Gastroesophageal sphincter (tissue), 3 donors: Measurements from ENCODE around the gene UNCX.

Experiments used
- EP300 ChIP-seq: sonication (generic); formaldehyde crosslinking; IDR thresholded peaks from one replicate; pipeline ENCODE4 v1.6.1; 2017; ENCODE audit warnings: antibody characterized with exemption, mild to moderate bottlenecking
- POLR2A ChIP-seq, 2 donors: fragments of 450-650 bp; IDR thresholded peaks; one replicate each; pipeline ENCODE4 v1.6.1; 2017; ENCODE audit warnings: antibody characterized with exemption in 2 of 2, mild to moderate bottlenecking in 2 of 2, moderate library complexity in 1 of 2
- POLR2AphosphoS5 ChIP-seq: sonication (generic); formaldehyde crosslinking; IDR thresholded peaks from one replicate; pipeline ENCODE4 v1.6.1; 2017; ENCODE audit warnings: antibody characterized with exemption
- TF ChIP-seq, protein P1 (sequence below), 4 experiments: fragments of 200-600 bp in 2 of 4; fragments of 450-650 bp in 2 of 4; sonication (generic) in 1 of 4; IDR thresholded peaks; one replicate each; pipeline ENCODE4 v1.5.1; 2017 to 2019; ENCODE audit warnings: antibody characterized with exemption in 4 of 4, mild to moderate bottlenecking in 2 of 4, moderate library complexity in 2 of 4

- TF ChIP-seq, protein P1, sequence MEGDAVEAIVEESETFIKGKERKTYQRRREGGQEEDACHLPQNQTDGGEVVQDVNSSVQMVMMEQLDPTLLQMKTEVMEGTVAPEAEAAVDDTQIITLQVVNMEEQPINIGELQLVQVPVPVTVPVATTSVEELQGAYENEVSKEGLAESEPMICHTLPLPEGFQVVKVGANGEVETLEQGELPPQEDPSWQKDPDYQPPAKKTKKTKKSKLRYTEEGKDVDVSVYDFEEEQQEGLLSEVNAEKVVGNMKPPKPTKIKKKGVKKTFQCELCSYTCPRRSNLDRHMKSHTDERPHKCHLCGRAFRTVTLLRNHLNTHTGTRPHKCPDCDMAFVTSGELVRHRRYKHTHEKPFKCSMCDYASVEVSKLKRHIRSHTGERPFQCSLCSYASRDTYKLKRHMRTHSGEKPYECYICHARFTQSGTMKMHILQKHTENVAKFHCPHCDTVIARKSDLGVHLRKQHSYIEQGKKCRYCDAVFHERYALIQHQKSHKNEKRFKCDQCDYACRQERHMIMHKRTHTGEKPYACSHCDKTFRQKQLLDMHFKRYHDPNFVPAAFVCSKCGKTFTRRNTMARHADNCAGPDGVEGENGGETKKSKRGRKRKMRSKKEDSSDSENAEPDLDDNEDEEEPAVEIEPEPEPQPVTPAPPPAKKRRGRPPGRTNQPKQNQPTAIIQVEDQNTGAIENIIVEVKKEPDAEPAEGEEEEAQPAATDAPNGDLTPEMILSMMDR (IDR thresholded peaks at IDR 0.05) = no peak
- TF ChIP-seq POLR2AphosphoS5 (no peak), POLR2A (IDR thresholded peaks at IDR 0.05) (no peak), EP300 (no peak)
Observed at GRCh38 chr7:1253681-1254181, 21.1 kb downstream of the UNCX start.
